Right lobe of liver (tissue), 6 donors: ENCODE data around the gene YTHDF2. TPM values are rescaled to one million over a fixed set of nuclear protein-coding genes. Genes with fewer than 3 reads are reported as not detected.
"Not testable (repeated sequence)": the region's sequence is repeated elsewhere in the genome, so short reads cannot be mapped to it uniquely, and the experiment has no call there.

Experiments used
- ATAC-seq, 4 donors: fragments of 200-7000 bp; cut with Tn5 transposase; one replicate each; pipeline ENCODE4 v1.9.1; 2020; ENCODE audit warnings: mild to moderate bottlenecking in 4 of 4, moderate library complexity in 4 of 4
- DNase-seq, 3 donors: peaks; one replicate each; pipeline ENCODE4 v3.0.0-alpha.2; 2020
- H3K27ac ChIP-seq, 3 donors: fragments of 200-600 bp; one replicate each; pipeline ENCODE4 v1.8.0; 2022
- H3K27me3 ChIP-seq, 2 donors: fragments of 200-600 bp; one replicate each; pipeline ENCODE4 v1.8.0; 2022
- H3K36me3 ChIP-seq, 4 donors: fragments of 200-600 bp; sonication (generic) in 1 of 4; one replicate each; pipeline versions ENCODE4 v1.5.1 to v1.8.0; 2017 to 2022; ENCODE audit warnings: control low read depth in 1 of 4
- H3K4me1 ChIP-seq, 4 donors: fragments of 200-600 bp; sonication (generic) in 1 of 4; one replicate each; pipeline versions ENCODE4 v1.5.1 to v1.8.0; 2017 to 2022; ENCODE audit warnings: control low read depth in 1 of 4
- H3K4me3 ChIP-seq, 3 donors: fragments of 200-600 bp; one replicate each; pipeline ENCODE4 v1.8.0; 2022
- H3K9me3 ChIP-seq, 4 donors: fragments of 200-600 bp; sonication (generic) in 1 of 4; one replicate each; pipeline versions ENCODE4 v1.5.1 to v1.8.0; 2017 to 2022; ENCODE audit warnings: control low read depth in 1 of 4
- CTCF ChIP-seq, 4 donors: fragments of 200-600 bp in 3 of 4; fragments of 450-650 bp in 1 of 4; IDR thresholded peaks; one replicate each; pipeline versions ENCODE4 v1.5.1 to v1.8.0; 2016 to 2022; ENCODE audit warnings: antibody characterized with exemption in 4 of 4, mild to moderate bottlenecking in 2 of 4
- POLR2A ChIP-seq: fragments of 450-650 bp; IDR thresholded peaks from one replicate; pipeline ENCODE4 v1.6.1; 2017; ENCODE audit warnings: antibody characterized with exemption, mild to moderate bottlenecking
- WGBS: methylation state at CpG from one replicate; pipeline ENCODE4 v1.1.6; 2018; ENCODE audit warnings: low coverage, low lambda C conversion rate; ENCODE audit not compliant: insufficient coverage; ENCODE audit errors: missing lambda C conversion rate; 5-methylcytosine and 5-hydroxymethylcytosine counted together
- intact Hi-C, 2 donors: fragments of 100-400 bp; cut with DNase I; formaldehyde crosslinking; loops; one replicate each; pipeline versions ENCODE4 v1.11.2 to v1.14.1; 2022
- total RNA-seq, 6 experiments: library from RNA; depleted of rRNA in 2 of 6; stranded (reverse); fragments of >200 nt in 2 of 6; fragmentation: NEBNext Ultra II Directional in 3 of 6; extraction: Animal tissue kit (Norgen Biotek cat#: 25700) in 3 of 6; gene quantifications; one replicate each; pipeline versions ENCODE4 v1.1.0 to v1.2.4, GENCODE V29; 2016 to 2023
- donor health status: DM: no; HTN: yes; CAD: no.
- donor health status: DM: no; HTN: no; CAD: no.
- donor health status: DM: no; HTN: no; CAD: no.
- donor health status: DM: no; HTN: yes; CAD: no.
- donor health status: DM: no; HTN: yes; CAD: no.

YTHDF2 gene
- total RNA-seq, 6 experiments from 2014 or later, result 21.8 to 43.2 (median 31.7) TPM

DNA sequence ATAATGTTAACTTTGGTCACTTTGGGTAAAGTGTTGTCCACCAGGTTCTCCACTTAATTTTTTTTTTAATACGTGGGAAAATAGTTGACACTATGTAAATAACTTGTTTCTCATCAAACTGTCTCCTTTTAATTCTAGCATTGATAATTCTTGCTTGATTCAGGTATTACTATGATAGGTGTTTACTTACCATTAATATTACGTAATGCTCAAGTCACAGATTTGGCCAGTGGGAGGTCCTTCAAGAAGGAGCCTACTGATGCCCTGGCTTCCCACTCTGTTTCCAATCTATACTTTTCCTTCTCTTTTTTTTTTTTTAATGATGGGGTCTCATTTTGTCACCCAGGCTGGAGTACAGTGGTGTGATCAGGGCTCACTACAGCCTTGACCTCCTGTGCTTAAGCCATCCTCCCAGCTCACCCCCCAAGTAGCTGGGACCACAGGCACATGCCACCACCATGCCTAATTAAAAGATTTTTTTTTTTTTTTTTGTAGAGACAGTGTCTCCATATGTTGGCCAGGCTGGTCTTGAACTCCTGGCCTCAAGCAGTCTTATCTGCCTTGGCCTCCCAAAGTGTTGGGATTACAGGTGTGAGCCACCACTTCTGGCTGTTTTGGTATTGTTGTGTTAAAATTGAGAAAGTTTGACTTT lies 29.9 kb downstream of the YTHDF2 start:
- Histone ChIP-seq H3K27me3 (no peaks in the 10 kb centered on the region), H3K36me3 (peaks cover 0 to 18% (median 4%) of the 10 kb centered on the region in 4 donors), H3K27ac (no peak overlapping the region), H3K4me1 (peaks cover 0 to 11% (median 0%) of the 10 kb centered on the region in 4 donors), H3K9me3 (no peaks in the 10 kb centered on the region), H3K4me3 (no peak overlapping the region)
- ATAC-seq, result no peak
- WGBS, result 79% methylated on average over 2 of the region's 2 CpGs
- no peak for TF ChIP-seq CTCF (IDR thresholded peaks at IDR 0.05)
- no peak for TF ChIP-seq POLR2A
- peak in 1 of 3 donors; percentile 3 for DNase-seq
- intact Hi-C loops, result no loop called here

- no peaks in the 10 kb centered on the region for H3K9me3 ChIP-seq
- peaks cover 0 to 18% (median 4%) of the 10 kb centered on the region in 4 donors for H3K36me3 ChIP-seq
- no peak for TF ChIP-seq POLR2A
- no peak for TF ChIP-seq CTCF (IDR thresholded peaks at IDR 0.05)
- WGBS, result 93% methylated on average over 3 of the region's 3 CpGs
- H3K4me1 ChIP-seq, result peaks cover 0 to 6% (median 3%) of the 10 kb centered on the region in 4 donors
- H3K4me3 ChIP-seq, result no peak overlapping the region
- H3K27me3 ChIP-seq, result no peaks in the 10 kb centered on the region
- no peak overlapping the region for H3K27ac ChIP-seq
- intact Hi-C loops, result no loop called here
- DNase-seq (no peak), ATAC-seq (no peak)
Observed at GRCh38 chr1:28770601-28771165, 33.9 kb downstream of the YTHDF2 start.

- H3K27ac ChIP-seq, H3K4me1 ChIP-seq, H3K27me3 ChIP-seq, H3K9me3 ChIP-seq, ATAC-seq, intact Hi-C loops, H3K4me3 ChIP-seq: not testable (repeated sequence)
- WGBS, result 100% methylated on average over 8 of the region's 10 CpGs
- peak in 1 of 3 donors; percentile 18 for DNase-seq
- H3K36me3 ChIP-seq, result peaks cover 0 to 18% (median 4%) of the 10 kb centered on the region in 4 donors
Observed at GRCh38 chr1:28771921-28772320, 35.2 kb downstream of the YTHDF2 start.

DNA sequence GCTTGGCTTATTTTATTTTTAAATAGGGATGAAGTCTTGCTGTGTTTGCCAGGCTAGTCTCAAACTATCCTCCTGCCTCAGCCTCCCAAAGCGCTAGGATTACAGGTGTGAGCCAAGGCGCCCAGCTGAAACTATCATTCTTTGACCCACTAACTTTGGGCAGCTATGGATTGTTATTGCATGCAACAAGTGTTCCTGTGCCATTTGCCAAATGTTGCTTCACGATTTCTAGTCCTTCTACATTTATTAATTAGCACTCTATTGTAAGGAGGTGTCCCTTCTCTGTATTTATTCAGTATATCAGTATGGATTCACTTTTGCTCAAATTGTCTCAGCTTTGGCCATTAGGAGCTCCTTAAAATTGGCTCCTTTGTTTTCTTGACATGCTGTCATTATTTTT lies 36.4 kb downstream of the YTHDF2 start:
- H3K36me3 ChIP-seq, result peaks cover 0 to 18% (median 4%) of the 10 kb centered on the region in 4 donors
- 72% methylated on average over 2 of the region's 3 CpGs for WGBS
- peak in 1 of 3 donors; percentile 8 for DNase-seq
- H3K27ac ChIP-seq, result no peak overlapping the region
- TF ChIP-seq CTCF (IDR thresholded peaks at IDR 0.05) (no peak), POLR2A (no peak)
- H3K27me3 ChIP-seq, result no peaks in the 10 kb centered on the region
- H3K4me3 ChIP-seq, result no peak overlapping the region
- H3K4me1 ChIP-seq, result peaks cover 0 to 6% (median 3%) of the 10 kb centered on the region in 4 donors
- no peaks in the 10 kb centered on the region for H3K9me3 ChIP-seq
- intact Hi-C loops, result no loop called here
- ATAC-seq, result no peak
